Mesodermal cell (in vitro differentiated cells): ENCODE results near the gene SPATC1L.
"Not testable (repeated sequence)": the region's sequence is repeated elsewhere in the genome, so short reads cannot be mapped to it uniquely, and the experiment has no call there.

Source experiments
- H3K27ac ChIP-seq: 2 replicates; pipeline ENCODE4 v1.7.0; 2013; ENCODE audit warnings: mild to moderate bottlenecking, low read depth, low read length, moderate library complexity; ENCODE audit not compliant: severe bottlenecking
- H3K36me3 ChIP-seq: 2 replicates; pipeline ENCODE4 v1.7.1; 2013; ENCODE audit warnings: mild to moderate bottlenecking, low read length, moderate library complexity; ENCODE audit not compliant: control insufficient read depth, insufficient read depth
- H3K4me1 ChIP-seq: one replicate; pipeline ENCODE4 v1.7.1; 2013; ENCODE audit warnings: mild to moderate bottlenecking, low read length; ENCODE audit not compliant: insufficient read depth, control insufficient read depth, poor library complexity, severe bottlenecking
- H3K4me3 ChIP-seq: 2 replicates; pipeline ENCODE4 v1.7.0; 2013; ENCODE audit warnings: low read length, control low read depth, mild to moderate bottlenecking; ENCODE audit not compliant: insufficient read depth, poor library complexity, severe bottlenecking; ENCODE audit errors: extremely low read depth
- H3K9me3 ChIP-seq: 2 replicates; pipeline ENCODE4 v1.7.1; 2013; ENCODE audit warnings: mild to moderate bottlenecking, low read length, moderate library complexity; ENCODE audit not compliant: control insufficient read depth
- WGBS, 2 experiments: methylation state at CpG; one replicate each; pipeline ENCODE4 v1.1.5; 2013; ENCODE audit warnings: missing lambda C conversion rate in 2 of 2; ENCODE audit not compliant: insufficient coverage in 2 of 2; 5-methylcytosine and 5-hydroxymethylcytosine counted together

Gene SPATC1L

GRCh38 chr21:46170436-46171193, 13.6 kb downstream of the SPATC1L start:
- not testable (repeated sequence) for H3K9me3 ChIP-seq, H3K4me3 ChIP-seq, H3K4me1 ChIP-seq, H3K27ac ChIP-seq, H3K36me3 ChIP-seq
- 100% methylated on average over 1 of the region's 1 CpG for WGBS, 2 experiments

GRCh38 chr21:46168659-46169386, 15.4 kb downstream of the SPATC1L start:
- Histone ChIP-seq H3K4me3 (no peak overlapping the region), H3K27ac (no peak overlapping the region), H3K36me3 (peaks cover 3% of the 10 kb centered on the region), H3K4me1 (no peaks in the 10 kb centered on the region), H3K9me3 (no peaks in the 10 kb centered on the region)
- 95 to 96% methylated on average over 4 to 5 of the region's 8 CpGs for WGBS, 2 experiments

- no peaks in the 10 kb centered on the region for H3K4me1 ChIP-seq
- 93 to 94% methylated on average over 13 to 14 of the region's 14 CpGs for WGBS, 2 experiments
- H3K36me3 ChIP-seq, result peaks cover 4% of the 10 kb centered on the region
- H3K27ac ChIP-seq, result no peak overlapping the region
- no peaks in the 10 kb centered on the region for H3K9me3 ChIP-seq
- no peak overlapping the region for H3K4me3 ChIP-seq
Observed at GRCh38 chr21:46168238-46168637, 16.0 kb downstream of the SPATC1L start.

- Histone ChIP-seq H3K9me3 (peaks cover 9% of the 10 kb centered on the region), H3K4me3 (no peak overlapping the region), H3K36me3 (peaks cover 16% of the 10 kb centered on the region), H3K4me1 (no peaks in the 10 kb centered on the region), H3K27ac (no peak overlapping the region)
Observed at GRCh38 chr21:46165098-46165497, 19.2 kb downstream of the SPATC1L start.

GRCh38 chr21:46163380-46163779, 20.9 kb downstream of the SPATC1L start:
- peaks cover 23% of the 10 kb centered on the region for H3K36me3 ChIP-seq
- H3K4me3 ChIP-seq, result no peak overlapping the region
- WGBS, 2 experiments, result 96 to 100% methylated on average over 2 to 4 of the region's 4 CpGs
- no peak overlapping the region for H3K27ac ChIP-seq
- no peaks in the 10 kb centered on the region for H3K4me1 ChIP-seq
- H3K9me3 ChIP-seq, result peaks cover 9% of the 10 kb centered on the region

GRCh38 chr21:46161633-46162592, 22.3 kb downstream of the SPATC1L start:
- Histone ChIP-seq H3K4me3 (no peak overlapping the region), H3K4me1 (no peaks in the 10 kb centered on the region), H3K36me3 (peaks cover 23% of the 10 kb centered on the region), H3K9me3 (peaks cover 9% of the 10 kb centered on the region), H3K27ac (no peak overlapping the region)
- WGBS, 2 experiments, result 95 to 96% methylated on average over 46 to 66 of the region's 72 CpGs

- Histone ChIP-seq H3K4me1 (no peaks in the 10 kb centered on the region), H3K9me3 (peaks cover 9% of the 10 kb centered on the region), H3K27ac (no peak overlapping the region), H3K4me3 (no peak overlapping the region), H3K36me3 (peaks cover 25% of the 10 kb centered on the region)
- 96 to 98% methylated on average over 37 to 61 of the region's 72 CpGs for WGBS, 2 experiments
Observed at GRCh38 chr21:46160907-46161632, 23.2 kb downstream of the SPATC1L start.

- Histone ChIP-seq H3K27ac (no peak overlapping the region), H3K4me1 (no peaks in the 10 kb centered on the region), H3K4me3 (no peak overlapping the region), H3K36me3 (peaks cover 25% of the 10 kb centered on the region), H3K9me3 (peaks cover 9% of the 10 kb centered on the region)
- 97 to 98% methylated on average over 9 to 21 of the region's 22 CpGs for WGBS, 2 experiments
Observed at GRCh38 chr21:46160657-46160906, 23.7 kb downstream of the SPATC1L start.

- 92 to 97% methylated on average over 21 to 31 of the region's 32 CpGs for WGBS, 2 experiments
- Histone ChIP-seq H3K4me1 (no peaks in the 10 kb centered on the region), H3K4me3 (no peak overlapping the region), H3K9me3 (peaks cover 9% of the 10 kb centered on the region), H3K36me3 (peaks cover 25% of the 10 kb centered on the region), H3K27ac (no peak overlapping the region)
Observed at GRCh38 chr21:46159841-46160656, 24.2 kb downstream of the SPATC1L start.
